Adrenal gland (tissue), 12 donors: ENCODE measurements around the gene CCPG1. TPM values are rescaled to one million over a fixed set of nuclear protein-coding genes. Genes with fewer than 3 reads are reported as not detected.

Experiments used
- DNase-seq, 7 donors: peaks; one replicate each; pipeline ENCODE4 v3.0.0-alpha.2; 2019 to 2020
- H3K27ac ChIP-seq, 5 donors: fragments of 200-600 bp; sonication (generic) in 4 of 5; 1 replicate in 3 of 5; 2 replicates in 2 of 5; pipeline versions ENCODE4 v1.5.1 to v1.8.0; 2016 to 2020; ENCODE audit warnings: mild to moderate bottlenecking in 1 of 5
- H3K27me3 ChIP-seq: fragments of 200-600 bp; 2 replicates; pipeline ENCODE4 v1.8.0; 2021
- H3K36me3 ChIP-seq, 2 donors: fragments of 200-600 bp; replicated peaks in 1 of 2; 1 replicate in 1 of 2; 2 replicates in 1 of 2; pipeline versions ENCODE4 v1.5.1 to v1.8.0; 2018 to 2022
- H3K4me1 ChIP-seq, 2 donors: fragments of 200-600 bp; replicated peaks in 1 of 2; 1 replicate in 1 of 2; 2 replicates in 1 of 2; pipeline versions ENCODE4 v1.5.1 to v1.8.0; 2018 to 2021
- H3K4me3 ChIP-seq, 4 donors: fragments of 200-600 bp; sonication (generic) in 3 of 4; one replicate each; pipeline ENCODE4 v1.5.1; 2016 to 2018
- H3K9me3 ChIP-seq, 3 donors: fragments of 200-600 bp; sonication (generic) in 1 of 3; replicated peaks in 1 of 3; 1 replicate in 2 of 3; 2 replicates in 1 of 3; pipeline versions ENCODE4 v1.5.1 to v1.8.0; 2016 to 2021
- CTCF ChIP-seq, 6 experiments: fragments of 450-650 bp in 4 of 6; fragments of 200-600 bp in 2 of 6; sonication (generic) in 1 of 6; IDR thresholded peaks; 1 replicate in 5 of 6; 2 replicates in 1 of 6; pipeline versions ENCODE4 v1.5.1 to v1.8.0; 2016 to 2021; ENCODE audit warnings: antibody characterized with exemption in 6 of 6, mild to moderate bottlenecking in 2 of 6, moderate library complexity in 1 of 6
- POLR2A ChIP-seq, 2 donors: fragments of 450-650 bp; IDR thresholded peaks; one replicate each; pipeline ENCODE4 v1.6.1; 2017; ENCODE audit warnings: antibody characterized with exemption in 2 of 2, mild to moderate bottlenecking in 2 of 2, moderate library complexity in 1 of 2
- WGBS, 4 donors: extraction: QIAGEN DNeasy Blood & Tissue Kit in 2 of 4; methylation state at CpG; one replicate each; pipeline versions ENCODE4 v1.1.5 to v1.1.7; 2013 to 2017; 5-methylcytosine and 5-hydroxymethylcytosine counted together
- intact Hi-C, 2 donors: fragments of 100-400 bp; cut with DNase I; formaldehyde crosslinking; loops; one replicate each; pipeline versions ENCODE4 v1.14.1 to v1.15.0; 2022 to 2023
- polyA plus RNA-seq, 3 donors: library from polyadenylated mRNA; stranded (reverse); fragments of 200-250 nt in 2 of 3; fragments of 350-450 nt in 1 of 3; fragmentation: Illumina TruSeq in 1 of 3; extraction: RNeasy Lipid Tissue Mini Kit (QIAGEN cat#74804) in 1 of 3; gene quantifications; one replicate each; pipeline ENCODE4 v1.2.3, GENCODE V29; 2013 to 2014
- total RNA-seq, 9 donors: library from RNA; depleted of rRNA in 4 of 9; stranded (reverse); fragments of >200 nt in 4 of 9; fragments of 120-200 nt in 1 of 9; fragmentation: NEBNext Ultra II Directional in 1 of 9; extraction: Animal tissue kit (Norgen Biotek cat#: 25700) in 1 of 9; gene quantifications; one replicate each; pipeline versions ENCODE4 v1.1.0 to v1.2.4, GENCODE V29; 2013 to 2023
- donor health status: healthy with polysubstance abuse.
- donor health status: Bipolar disorder and iron deficiency.
- donor health status: DM: yes; HTN: yes; CAD: no.
- donor health status: DM: no; HTN: no; CAD: no.
- donor health status: DM: no; HTN: no; CAD: no.
- donor health status: DM: yes; HTN: yes; CAD: no.

CCPG1 gene
- total and polyA plus RNA-seq, 12 donors, result 19.5 to 102 (median 66.3) TPM

GRCh38 chr15:55349282-55349681, 58.9 kb downstream of the CCPG1 start:
- intact Hi-C loops, result no loop called here
- WGBS, 4 donors, result 92 to 100% (median 99%) methylated on average over 2 of the region's 2 CpGs
- H3K27me3 ChIP-seq, result no peaks in the 10 kb centered on the region
- TF ChIP-seq POLR2A (IDR thresholded peaks at IDR 0.05) (no peak), CTCF (IDR thresholded peaks at IDR 0.05) (no peak)
- no peak overlapping the region for H3K27ac ChIP-seq
- no peak for DNase-seq
- no peaks in the 10 kb centered on the region for H3K36me3 ChIP-seq
- no peaks in the 10 kb centered on the region for H3K9me3 ChIP-seq
- H3K4me3 ChIP-seq, result no peak overlapping the region
- no peaks in the 10 kb centered on the region for H3K4me1 ChIP-seq

GRCh38 chr15:55348281-55348778, 59.8 kb downstream of the CCPG1 start:
- Histone ChIP-seq H3K27me3 (no peaks in the 10 kb centered on the region), H3K4me3 (no peak overlapping the region), H3K4me1 (no peaks in the 10 kb centered on the region), H3K27ac (no peak overlapping the region), H3K9me3 (no peaks in the 10 kb centered on the region), H3K36me3 (no peaks in the 10 kb centered on the region)
- DNase-seq, result no peak
- TF ChIP-seq POLR2A (IDR thresholded peaks at IDR 0.05) (no peak), CTCF (IDR thresholded peaks at IDR 0.05) (no peak)
- intact Hi-C loops, result no loop called here
- WGBS, 4 donors, result 76 to 81% (median 81%) methylated on average over 3 to 4 of the region's 4 CpGs

- intact Hi-C loops, result no loop called here
- H3K27ac ChIP-seq, result no peak overlapping the region
Measured at GRCh38 chr15:55344206-55344605, 64.0 kb downstream of the CCPG1 start.

GRCh38 chr15:55343168-55343567, 65.0 kb downstream of the CCPG1 start:
- H3K27ac ChIP-seq, result no peak overlapping the region
- no peak for DNase-seq
- no peak overlapping the region for H3K4me3 ChIP-seq
- H3K4me1 ChIP-seq, result no peaks in the 10 kb centered on the region
- no peaks in the 10 kb centered on the region for H3K9me3 ChIP-seq
- intact Hi-C loops, result no loop called here
- no peak for TF ChIP-seq CTCF (IDR thresholded peaks at IDR 0.05)
- no peak for TF ChIP-seq POLR2A (IDR thresholded peaks at IDR 0.05)
- no peaks in the 10 kb centered on the region for H3K36me3 ChIP-seq
- no peaks in the 10 kb centered on the region for H3K27me3 ChIP-seq
- 63 to 66% (median 65%) methylated on average over 2 of the region's 2 CpGs for WGBS, 4 donors

More at GRCh38 chr15:55344206-55344605, 64.0 kb downstream of the CCPG1 start:
- H3K4me1 ChIP-seq, result no peaks in the 10 kb centered on the region
- no peaks in the 10 kb centered on the region for H3K27me3 ChIP-seq
- no peak for DNase-seq
- no peak for TF ChIP-seq CTCF (IDR thresholded peaks at IDR 0.05)
- no peak for TF ChIP-seq POLR2A (IDR thresholded peaks at IDR 0.05)
- WGBS, 4 donors, result 92 to 97% (median 96%) methylated on average over 2 of the region's 2 CpGs
- H3K9me3 ChIP-seq, result no peaks in the 10 kb centered on the region
- no peak overlapping the region for H3K4me3 ChIP-seq
- no peaks in the 10 kb centered on the region for H3K36me3 ChIP-seq
